GM12865 (cell line): ENCODE data around the gene GEMIN4.
"Not testable (repeated sequence)": the region's sequence is repeated elsewhere in the genome, so short reads cannot be mapped to it uniquely, and the experiment has no call there.

Experiments used
- DNase-seq: peaks from one replicate; pipeline ENCODE4 v3.0.0; 2010; ENCODE audit warnings: low read depth
- H3K4me3 ChIP-seq: 2 replicates; pipeline ENCODE4 v1.5.1; 2011; ENCODE audit warnings: mild to moderate bottlenecking, low read depth, low read length, control low read depth
- CTCF ChIP-seq: IDR thresholded peaks from 2 replicates; pipeline ENCODE4 v1.5.1; 2011; ENCODE audit warnings: low read length, control low read depth, low read depth, inconsistent platforms; ENCODE audit not compliant: insufficient read depth; ENCODE audit errors: missing control alignments

GEMIN4 gene

GRCh38 chr17:796609-797008 lies 44.5 kb upstream of the GEMIN4 start:
- no peak for TF ChIP-seq CTCF
- no peak for DNase-seq
- no peak overlapping the region for H3K4me3 ChIP-seq

- H3K4me3 ChIP-seq, result no peak overlapping the region
- no peak for TF ChIP-seq CTCF
- no peak for DNase-seq
Observed at GRCh38 chr17:795721-796120, 43.7 kb upstream of the GEMIN4 start.

- DNase-seq, result no peak
- TF ChIP-seq CTCF, result no peak
- H3K4me3 ChIP-seq, result no peak overlapping the region
Observed at GRCh38 chr17:795276-795675, 43.2 kb upstream of the GEMIN4 start.

GRCh38 chr17:794876-795275 lies 42.8 kb upstream of the GEMIN4 start:
- no peak overlapping the region for H3K4me3 ChIP-seq
- TF ChIP-seq CTCF, result peak; percentile 68
- peak; percentile 51 for DNase-seq

- DNase-seq, result no peak
- H3K4me3 ChIP-seq, result no peak overlapping the region
- no peak for TF ChIP-seq CTCF
Observed at GRCh38 chr17:792277-792676, 40.2 kb upstream of the GEMIN4 start.

GRCh38 chr17:791829-792228 lies 39.8 kb upstream of the GEMIN4 start:
- DNase-seq, result no peak
- no peak overlapping the region for H3K4me3 ChIP-seq
- no peak for TF ChIP-seq CTCF

GRCh38 chr17:790874-791247 lies 38.8 kb upstream of the GEMIN4 start:
- H3K4me3 ChIP-seq, DNase-seq: not testable (repeated sequence)

- DNase-seq, H3K4me3 ChIP-seq: not testable (repeated sequence)
Observed at GRCh38 chr17:789931-790873, 38.1 kb upstream of the GEMIN4 start.
